SKM-1 treated with dmso at 0.1 percent for 144 hours (cell line): ENCODE measurements around the gene GNG2.

Experiments
- DNase-seq: peaks from one replicate; lab custom pipeline; 2025; ENCODE audit not compliant: unreplicated experiment; lab: John Stamatoyannopoulos, UW

The GNG2 gene

GRCh38 chr14:51938137-51938536 lies 77.7 kb downstream of the GNG2 start:
- no peak for DNase-seq

GRCh38 chr14:51938821-51939220 lies 78.4 kb downstream of the GNG2 start:
- DNase-seq, result no peak

- DNase-seq, result no peak
Observed at GRCh38 chr14:51939226-51939625, 78.8 kb downstream of the GNG2 start.

- no peak for DNase-seq
Observed at GRCh38 chr14:51939755-51940301, 79.4 kb downstream of the GNG2 start.

GRCh38 chr14:51942971-51943370 lies 82.6 kb downstream of the GNG2 start:
- DNase-seq, result no peak

DNA sequence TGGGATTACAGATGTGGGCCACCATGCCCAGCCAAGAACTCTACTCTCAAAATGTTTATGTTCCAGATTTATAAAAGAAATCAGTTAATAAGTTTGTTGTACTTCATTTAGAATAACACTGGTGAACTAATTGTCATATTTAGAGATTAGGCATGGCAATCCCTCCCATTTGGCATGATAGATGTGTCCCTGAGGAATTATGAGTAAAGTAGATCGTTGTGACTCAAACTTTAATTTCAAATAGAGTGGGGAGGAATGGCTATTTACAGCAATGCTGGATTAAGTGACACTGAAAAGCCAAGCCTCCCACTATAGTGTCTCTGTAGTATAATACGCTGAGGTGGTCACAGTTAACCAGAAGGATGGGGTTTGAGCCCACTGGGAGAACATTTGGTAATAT lies 89.6 kb downstream of the GNG2 start:
- DNase-seq, result no peak

- DNase-seq, result no peak
Observed at GRCh38 chr14:51951656-51952055, 91.2 kb downstream of the GNG2 start.

- DNase-seq, result no peak
Observed at GRCh38 chr14:51954031-51954430, 93.6 kb downstream of the GNG2 start.

- no peak for DNase-seq
Observed at GRCh38 chr14:51954657-51955056, 94.2 kb downstream of the GNG2 start.

GRCh38 chr14:51957950-51958349 lies 97.5 kb downstream of the GNG2 start:
- DNase-seq, result no peak

GRCh38 chr14:51959928-51960327 lies 99.5 kb downstream of the GNG2 start:
- DNase-seq, result no peak

- DNase-seq, result no peak
Observed at GRCh38 chr14:51960866-51961265, 100.5 kb downstream of the GNG2 start.

DNA sequence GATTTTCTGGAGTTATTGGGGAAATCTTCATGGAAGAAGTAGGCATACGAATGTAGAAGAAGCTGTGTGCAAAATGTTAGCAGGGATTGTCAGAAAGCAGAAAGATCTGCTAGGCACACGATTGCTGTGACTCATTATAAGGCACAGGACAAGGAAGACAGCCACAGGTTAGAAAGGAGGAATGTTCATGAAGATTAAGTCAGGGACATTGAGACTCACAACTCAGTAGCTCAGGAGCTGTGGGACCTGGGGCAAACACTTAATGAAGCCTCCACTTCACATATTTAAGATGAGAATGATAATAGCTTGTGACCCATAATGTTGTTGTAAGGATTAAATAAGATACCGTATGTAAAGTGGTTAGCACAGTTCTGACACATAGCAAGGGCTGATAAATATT lies 102.3 kb downstream of the GNG2 start:
- DNase-seq, result no peak

GRCh38 chr14:51963286-51963685 lies 102.9 kb downstream of the GNG2 start:
- no peak for DNase-seq

DNA sequence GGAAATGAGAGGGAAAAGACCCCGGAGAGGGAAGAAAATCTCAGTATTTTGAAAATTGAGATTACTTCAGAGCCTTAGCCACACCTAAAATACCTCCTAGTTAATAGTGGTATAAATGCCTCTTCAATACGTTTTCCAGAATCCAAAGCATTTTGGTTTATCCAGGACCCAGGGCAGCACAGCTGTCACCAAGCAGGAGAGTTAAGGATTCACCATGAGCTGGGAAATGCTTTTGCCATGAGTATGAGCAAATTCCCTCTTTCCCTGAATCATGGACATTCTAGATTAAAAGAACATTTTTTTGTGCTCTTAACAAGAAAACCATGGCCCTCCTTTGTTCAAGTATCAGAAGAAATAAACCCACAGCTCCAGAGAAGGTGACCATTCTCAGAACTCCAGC lies 107.1 kb downstream of the GNG2 start:
- DNase-seq, result no peak

DNA sequence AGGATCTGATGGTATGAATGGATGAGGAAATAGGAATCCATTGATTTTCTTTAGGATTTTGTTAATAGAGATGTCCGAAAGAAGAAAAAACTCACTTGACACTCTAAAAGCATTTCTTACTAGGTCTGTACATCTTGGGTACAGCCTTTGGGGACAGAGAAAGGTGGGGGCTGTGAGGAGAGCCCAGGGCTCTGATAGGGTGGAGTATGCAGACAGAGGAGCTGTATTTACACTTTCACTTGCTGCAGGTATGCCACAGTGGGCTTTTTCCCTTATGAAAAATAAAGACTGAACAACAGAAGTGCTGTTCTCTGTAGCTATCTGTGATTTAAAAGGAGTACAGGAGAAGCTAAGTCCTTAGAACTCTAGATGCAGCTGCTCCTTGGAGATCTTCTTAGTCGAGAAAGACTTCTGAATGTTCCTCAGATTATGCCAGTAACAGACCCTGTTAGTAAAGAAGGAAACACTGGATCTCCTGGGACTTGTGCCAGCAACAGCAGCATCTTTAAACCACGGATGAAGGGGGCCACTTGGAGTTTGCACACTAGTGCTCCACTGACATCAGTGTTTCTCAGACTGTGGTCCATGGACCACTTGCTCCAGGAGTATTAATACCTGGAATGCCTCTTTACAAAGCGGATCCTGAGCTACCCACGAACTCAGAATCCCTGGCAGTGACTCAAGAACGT lies 109.6 kb downstream of the GNG2 start:
- no peak for DNase-seq

DNA sequence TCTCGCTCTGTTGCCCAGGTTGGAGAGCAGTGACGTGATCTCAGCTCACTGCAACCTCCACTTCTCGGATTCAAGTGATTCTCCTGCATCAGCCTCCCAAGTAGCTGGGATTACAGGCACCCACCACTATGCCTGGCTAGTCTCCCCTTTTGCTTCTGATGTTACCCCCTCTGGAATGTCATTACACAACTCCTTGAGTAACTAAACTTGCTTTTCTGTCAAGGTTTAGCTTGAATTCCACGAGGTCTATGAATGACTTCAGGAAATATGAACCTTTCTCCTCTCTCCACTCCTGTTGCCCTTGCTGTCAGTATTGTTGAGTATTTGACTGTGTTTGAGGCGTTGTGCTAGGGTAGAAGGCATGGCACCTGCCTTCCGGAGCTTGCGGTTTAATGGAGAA lies 112.2 kb downstream of the GNG2 start:
- DNase-seq, result no peak

GRCh38 chr14:51977075-51977474 lies 116.7 kb downstream of the GNG2 start:
- DNase-seq, result no peak

GRCh38 chr14:51978681-51979085 lies 118.3 kb downstream of the GNG2 start:
- no peak for DNase-seq

DNA sequence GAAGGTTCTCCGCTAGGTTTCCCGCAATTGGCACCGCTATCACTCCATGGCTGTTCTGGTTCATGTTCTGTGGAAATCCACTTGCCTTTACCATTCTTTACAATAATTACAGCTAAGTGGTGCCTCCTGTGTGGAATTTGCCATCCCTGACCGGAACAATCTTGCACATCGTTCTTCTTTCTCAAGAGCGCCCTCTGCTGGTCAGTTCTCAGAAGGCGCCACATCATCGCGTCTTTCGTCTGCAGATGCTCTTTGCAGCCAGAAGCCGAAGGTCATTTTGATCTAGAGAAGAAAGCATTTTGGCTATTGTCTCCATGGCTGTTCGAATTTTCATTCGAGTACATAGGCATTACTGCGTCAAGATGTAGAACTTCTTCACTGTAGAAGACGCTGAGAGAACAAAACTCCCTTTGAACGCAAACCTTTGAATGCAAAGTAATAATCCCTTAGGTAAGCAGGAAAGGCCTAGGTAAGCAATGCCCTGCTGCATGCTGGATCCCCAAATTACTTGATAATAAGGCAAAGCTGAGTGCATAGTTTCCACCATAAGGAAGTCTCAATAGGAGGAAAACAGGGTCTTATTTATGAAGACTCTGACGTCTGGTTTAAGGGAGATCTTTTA lies 118.8 kb downstream of the GNG2 start:
- DNase-seq, result no peak

DNA sequence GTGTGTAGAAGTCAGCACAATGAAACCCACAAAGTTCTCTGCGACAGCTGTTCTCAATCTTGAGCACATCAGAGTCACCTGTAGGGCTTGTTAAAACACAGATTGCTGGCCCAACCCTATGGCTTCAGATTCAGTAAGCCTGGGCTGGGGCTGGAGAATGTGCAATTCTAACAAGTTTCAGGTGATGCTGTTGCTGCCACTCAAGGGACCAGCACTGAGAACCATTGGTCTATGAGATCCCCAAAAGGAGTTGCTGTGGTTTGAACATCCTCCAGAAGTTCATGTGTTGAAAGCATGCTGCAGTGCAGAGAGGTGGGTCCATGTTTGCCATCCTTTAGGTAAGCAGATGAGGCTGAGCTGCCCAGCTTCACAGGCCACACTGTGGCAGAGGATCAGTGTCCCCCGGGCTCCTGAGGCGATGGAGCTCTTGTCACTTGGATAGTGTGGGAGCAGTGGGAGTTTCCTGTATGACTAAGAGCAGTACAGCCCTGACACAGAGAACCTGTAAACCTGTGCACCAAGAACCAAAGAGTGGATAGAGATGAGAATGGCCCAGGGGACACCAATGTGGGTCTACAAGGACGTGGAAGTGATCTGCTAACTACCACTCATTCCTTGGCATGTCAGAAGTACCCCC lies 120.9 kb downstream of the GNG2 start:
- no peak for DNase-seq

- no peak for DNase-seq
Observed at GRCh38 chr14:51988221-51988620, 127.8 kb downstream of the GNG2 start.
